ENCODE measurements around the gene SPATA13. TPM values are rescaled to one million over a fixed set of nuclear protein-coding genes. Genes with fewer than 3 reads are reported as not detected.

The SPATA13 gene
- total and polyA plus RNA-seq, 2 donors (not counting 3 experiments of a cell fraction or from before 2014, with no cell fraction given), result 6.6 to 12.9 TPM

GRCh38 chr13:24274452-24275021, 114.0 kb downstream of the SPATA13 start:
- ChIA-PET POLR2A (no interaction called here), CTCF (interaction anchor here (0.8 kb wide), 1 partner anchor 10 kb away, joined by 3 read pairs; no protein-coding TSS in a partner anchor)
- H3K27me3 ChIP-seq (ENCODE audit: control insufficient read depth in 2 of 2, insufficient read depth in 2 of 2, low read length in 2 of 2), result no peaks in the 10 kb centered on the region
- intact Hi-C loops (cut with micrococcal nuclease) (no loop called here), dilution Hi-C loops (cut with MboI; ENCODE audit: extremely low pct_ligation_motif_present, low sequenced_read_pairs) (no loop called here)
- H3K4me2 ChIP-seq (ENCODE audit: insufficient read depth, low read length), result no peak overlapping the region
- FAIRE-seq (no peak), DNase-seq (ENCODE audit: low read depth, low spot score) (no peak)
- H2AFZ ChIP-seq (ENCODE audit: low read depth, low read length), result no peak overlapping the region
- H3K9me3 ChIP-seq (replicated peaks; ENCODE audit: control insufficient read depth, insufficient read depth, low read length), result no peaks in the 10 kb centered on the region
- H3K4me1 ChIP-seq (ENCODE audit: control insufficient read depth, extremely low read depth, insufficient read depth, low read length), result peaks cover 22% of the 10 kb centered on the region
- H3K36me3 ChIP-seq (ENCODE audit: control insufficient read depth in 2 of 2, extremely low read depth in 1 of 2, insufficient read depth in 2 of 2, low read length in 2 of 2), result no peaks in the 10 kb centered on the region
- TF ChIP-seq POLR2AphosphoS5 (IDR thresholded peaks at IDR 0.05; ENCODE audit: insufficient read depth, low read depth, low read length) (no peak), EZH2 (IDR thresholded peaks at IDR 0.05; ENCODE audit: borderline replicate concordance, low read depth, low read length, severe bottlenecking) (no peak), POLR2A (IDR thresholded peaks at IDR 0.05; ENCODE audit: low read depth, low read length) (no peak), CTCF (IDR thresholded peaks at IDR 0.05; ENCODE audit: extremely low read depth in 1 of 2, insufficient read depth in 1 of 2, low read depth in 1 of 2, low read length in 2 of 2) (no peak), GATA2 (IDR thresholded peaks at IDR 0.05; ENCODE audit: insufficient read depth, insufficient read length, low read depth, low read length) (no peak), FOS (IDR thresholded peaks at IDR 0.05; ENCODE audit: borderline replicate concordance, insufficient read depth, low read length) (no peak)
- TF ChIP-seq, protein P1, sequence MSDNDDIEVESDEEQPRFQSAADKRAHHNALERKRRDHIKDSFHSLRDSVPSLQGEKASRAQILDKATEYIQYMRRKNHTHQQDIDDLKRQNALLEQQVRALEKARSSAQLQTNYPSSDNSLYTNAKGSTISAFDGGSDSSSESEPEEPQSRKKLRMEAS (IDR thresholded peaks at IDR 0.05; ENCODE audit: insufficient read depth, insufficient read length), result no peak
- H3K4me3 ChIP-seq (replicated peaks in 1 of 3; ENCODE audit: insufficient read depth in 1 of 3, low read depth in 1 of 3, low read length in 3 of 3), result no peak overlapping the region
- no peak overlapping the region for H3K9ac ChIP-seq (replicated peaks; ENCODE audit: extremely low read depth, insufficient read depth, low read length)
- BruUV-seq (replicated peaks), result no TSS peak
- H4K20me1 ChIP-seq (replicated peaks; ENCODE audit: control insufficient read depth, extremely low read depth, insufficient read depth, low read length), result no peaks in the 10 kb centered on the region
- no peak overlapping the region for H3K27ac ChIP-seq (ENCODE audit: insufficient read depth, low read depth, low read length)
- no peaks in the 10 kb centered on the region for H3K79me2 ChIP-seq (ENCODE audit: control insufficient read depth, insufficient read depth, low read length)
- H3K9me1 ChIP-seq (replicated peaks; ENCODE audit: control insufficient read depth, extremely low read depth, insufficient read depth, low read length), result no peaks in the 10 kb centered on the region

All from endothelial cell of umbilical vein (primary cell).